GM06990 (cell line): ENCODE measurements around the gene S100A6.

Experiments
- DNase-seq: peaks from one replicate; pipeline ENCODE4 v3.0.0-alpha.2; 2011; ENCODE audit not compliant: insufficient read length; ENCODE audit errors: extremely low read depth
- H3K27me3 ChIP-seq: replicated peaks from 2 replicates; pipeline ENCODE4 v1.6.0; 2011; ENCODE audit warnings: low read length; ENCODE audit not compliant: control insufficient read depth, insufficient read depth
- H3K36me3 ChIP-seq: 2 replicates; pipeline ENCODE4 v1.5.1; 2011; ENCODE audit warnings: low read length; ENCODE audit not compliant: control insufficient read depth, insufficient read depth
- H3K4me3 ChIP-seq: replicated peaks from 2 replicates; pipeline ENCODE4 v1.5.1; 2011; ENCODE audit warnings: low read depth, mild to moderate bottlenecking, control low read depth, low read length
- TF ChIP-seq, protein P1 (sequence below): IDR thresholded peaks from 2 replicates; pipeline ENCODE4 v1.5.1; 2011; ENCODE audit warnings: low read length, control low read depth, mild to moderate bottlenecking, inconsistent platforms; ENCODE audit not compliant: insufficient read depth, poor library complexity, severe bottlenecking

The S100A6 gene

DNA sequence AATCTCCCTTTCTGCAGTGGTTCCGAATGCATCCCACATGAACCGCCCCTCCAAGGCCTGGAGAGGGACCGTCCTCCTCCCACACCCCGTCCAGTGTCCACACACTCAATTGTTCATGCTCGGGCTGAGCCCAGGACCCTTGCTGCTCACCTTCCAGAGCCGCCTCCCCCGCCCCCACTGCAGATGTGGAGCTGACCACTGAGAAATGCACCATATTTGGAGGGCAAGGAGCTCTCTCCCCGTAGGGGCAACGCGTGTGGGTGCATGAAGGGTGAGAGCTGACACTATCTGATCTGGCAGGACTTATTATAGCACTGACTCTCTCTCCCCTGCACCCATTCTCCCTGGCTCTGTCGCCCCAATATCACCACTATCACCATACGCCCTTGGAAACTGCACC is 17.3 kb upstream of the S100A6 start:
- no peak overlapping the region for H3K4me3 ChIP-seq
- no peaks in the 10 kb centered on the region; the same call in 1 of the 2 replicates for H3K27me3 ChIP-seq
- no peaks in the 10 kb centered on the region for H3K36me3 ChIP-seq
- TF ChIP-seq, protein P1, sequence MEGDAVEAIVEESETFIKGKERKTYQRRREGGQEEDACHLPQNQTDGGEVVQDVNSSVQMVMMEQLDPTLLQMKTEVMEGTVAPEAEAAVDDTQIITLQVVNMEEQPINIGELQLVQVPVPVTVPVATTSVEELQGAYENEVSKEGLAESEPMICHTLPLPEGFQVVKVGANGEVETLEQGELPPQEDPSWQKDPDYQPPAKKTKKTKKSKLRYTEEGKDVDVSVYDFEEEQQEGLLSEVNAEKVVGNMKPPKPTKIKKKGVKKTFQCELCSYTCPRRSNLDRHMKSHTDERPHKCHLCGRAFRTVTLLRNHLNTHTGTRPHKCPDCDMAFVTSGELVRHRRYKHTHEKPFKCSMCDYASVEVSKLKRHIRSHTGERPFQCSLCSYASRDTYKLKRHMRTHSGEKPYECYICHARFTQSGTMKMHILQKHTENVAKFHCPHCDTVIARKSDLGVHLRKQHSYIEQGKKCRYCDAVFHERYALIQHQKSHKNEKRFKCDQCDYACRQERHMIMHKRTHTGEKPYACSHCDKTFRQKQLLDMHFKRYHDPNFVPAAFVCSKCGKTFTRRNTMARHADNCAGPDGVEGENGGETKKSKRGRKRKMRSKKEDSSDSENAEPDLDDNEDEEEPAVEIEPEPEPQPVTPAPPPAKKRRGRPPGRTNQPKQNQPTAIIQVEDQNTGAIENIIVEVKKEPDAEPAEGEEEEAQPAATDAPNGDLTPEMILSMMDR, result no peak
- DNase-seq, result no peak

DNA sequence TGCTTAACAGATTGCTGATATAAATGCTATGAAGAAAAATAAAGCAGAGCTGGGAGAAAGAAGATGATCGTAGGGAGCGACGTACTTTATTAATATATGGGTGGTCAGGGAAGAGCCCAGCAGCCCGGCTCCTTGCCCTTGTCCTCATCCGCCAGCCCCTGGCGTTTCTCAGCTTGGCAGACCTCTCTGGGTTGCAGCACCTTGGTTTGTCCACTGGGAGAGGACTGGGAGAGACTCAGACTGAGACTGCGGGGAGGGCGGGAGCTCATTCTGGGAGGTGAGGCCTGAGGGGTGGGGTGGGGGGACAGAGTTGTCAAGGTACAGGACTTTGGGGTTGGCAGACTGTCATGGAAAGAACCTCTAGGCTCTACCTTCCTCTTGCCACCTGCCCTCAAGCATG is 16.5 kb upstream of the S100A6 start:
- Histone ChIP-seq H3K4me3 (no peak overlapping the region), H3K27me3 (no peaks in the 10 kb centered on the region; the same call in 1 of the 2 replicates), H3K36me3 (no peaks in the 10 kb centered on the region)
- DNase-seq, result no peak
- TF ChIP-seq, protein P1, result no peak

DNA sequence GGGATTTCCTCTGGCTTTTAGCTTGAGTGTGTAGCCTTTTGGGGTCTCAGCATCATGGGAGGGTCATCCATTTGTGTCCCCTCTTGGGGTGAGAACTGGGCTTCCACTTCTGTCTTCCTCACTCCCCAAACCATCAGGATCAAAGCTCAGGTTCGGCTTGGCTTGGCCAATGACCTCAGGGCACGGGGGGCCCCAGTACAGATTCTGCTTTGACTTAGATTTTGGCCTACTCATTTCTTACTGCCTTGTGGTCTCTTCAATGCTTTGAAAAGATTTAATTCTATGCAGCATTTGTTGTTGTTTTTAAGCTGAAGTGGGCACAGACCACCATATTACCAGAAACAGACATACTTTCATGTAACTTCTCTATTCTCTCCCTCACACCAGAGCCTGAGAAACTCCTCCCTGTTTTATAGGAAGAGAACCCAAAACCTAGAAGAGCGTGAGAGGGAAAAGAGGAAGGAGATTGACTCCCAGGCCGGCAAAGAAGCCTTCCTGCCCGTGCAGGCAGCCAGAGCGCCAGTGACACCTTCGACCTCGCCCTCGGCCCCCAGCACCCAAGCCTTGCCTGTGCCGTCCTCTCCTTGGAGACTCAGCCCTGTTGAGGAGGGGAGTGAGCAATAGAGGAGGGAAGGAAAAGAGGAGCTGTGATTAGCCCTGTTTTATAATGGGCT is 15.2 kb upstream of the S100A6 start:
- Histone ChIP-seq H3K4me3 (no peak overlapping the region), H3K27me3 (no peaks in the 10 kb centered on the region; the same call in 1 of the 2 replicates), H3K36me3 (no peaks in the 10 kb centered on the region)
- DNase-seq, result no peak
- TF ChIP-seq, protein P1, result no peak

- Histone ChIP-seq H3K27me3 (no peaks in the 10 kb centered on the region; the same call in 1 of the 2 replicates), H3K4me3 (no peak overlapping the region), H3K36me3 (no peaks in the 10 kb centered on the region)
- TF ChIP-seq, protein P1, result no peak
- no peak for DNase-seq
Observed at GRCh38 chr1:153550398-153550758, 14.6 kb upstream of the S100A6 start.

- Histone ChIP-seq H3K27me3 (no peaks in the 10 kb centered on the region; the same call in 1 of the 2 replicates), H3K4me3 (no peak overlapping the region), H3K36me3 (no peaks in the 10 kb centered on the region)
- TF ChIP-seq, protein P1, result no peak
- no peak for DNase-seq
Observed at GRCh38 chr1:153549741-153550397, 14.1 kb upstream of the S100A6 start.
